ENCODE data around the gene HOXA2.

DNA sequence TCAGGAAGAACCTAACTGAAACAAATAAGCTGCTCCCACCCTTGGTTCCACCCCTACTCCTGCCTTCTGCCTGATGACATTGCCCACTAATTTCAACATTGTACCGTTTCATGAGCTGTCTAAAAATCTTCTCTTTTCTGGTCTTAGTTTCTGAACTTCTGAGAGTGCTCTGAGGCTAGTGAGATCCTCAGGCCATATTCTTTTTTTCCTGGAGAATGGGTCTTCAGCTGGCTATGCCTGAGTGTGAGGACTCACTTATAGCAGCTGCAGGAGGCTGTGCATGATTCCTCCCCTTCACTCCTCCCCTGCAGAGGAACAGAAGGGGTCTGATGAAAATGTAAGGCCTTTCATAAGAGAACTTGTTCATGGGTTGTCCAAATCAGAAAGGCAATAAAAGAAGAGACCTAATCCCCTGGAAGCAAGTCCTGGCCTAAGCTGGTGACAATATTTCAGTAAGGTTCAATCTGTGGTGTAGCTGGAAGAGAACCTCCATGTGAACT lies 17.0 kb upstream of the HOXA2 start:
- no peak for TF ChIP-seq EZH2 (IDR thresholded peaks at IDR 0.05; ENCODE audit: low read length, missing control alignments)
- TF ChIP-seq, protein P1, sequence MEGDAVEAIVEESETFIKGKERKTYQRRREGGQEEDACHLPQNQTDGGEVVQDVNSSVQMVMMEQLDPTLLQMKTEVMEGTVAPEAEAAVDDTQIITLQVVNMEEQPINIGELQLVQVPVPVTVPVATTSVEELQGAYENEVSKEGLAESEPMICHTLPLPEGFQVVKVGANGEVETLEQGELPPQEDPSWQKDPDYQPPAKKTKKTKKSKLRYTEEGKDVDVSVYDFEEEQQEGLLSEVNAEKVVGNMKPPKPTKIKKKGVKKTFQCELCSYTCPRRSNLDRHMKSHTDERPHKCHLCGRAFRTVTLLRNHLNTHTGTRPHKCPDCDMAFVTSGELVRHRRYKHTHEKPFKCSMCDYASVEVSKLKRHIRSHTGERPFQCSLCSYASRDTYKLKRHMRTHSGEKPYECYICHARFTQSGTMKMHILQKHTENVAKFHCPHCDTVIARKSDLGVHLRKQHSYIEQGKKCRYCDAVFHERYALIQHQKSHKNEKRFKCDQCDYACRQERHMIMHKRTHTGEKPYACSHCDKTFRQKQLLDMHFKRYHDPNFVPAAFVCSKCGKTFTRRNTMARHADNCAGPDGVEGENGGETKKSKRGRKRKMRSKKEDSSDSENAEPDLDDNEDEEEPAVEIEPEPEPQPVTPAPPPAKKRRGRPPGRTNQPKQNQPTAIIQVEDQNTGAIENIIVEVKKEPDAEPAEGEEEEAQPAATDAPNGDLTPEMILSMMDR (conservative IDR thresholded peaks at IDR 0.05 in 1 of 2, IDR thresholded peaks at IDR 0.05 in 1 of 2; ENCODE audit: low read depth in 1 of 2, low read length in 2 of 2) = no peak
